ENCODE measurements around the gene MYCN.

- TF ChIP-seq CTCF (IDR thresholded peaks at IDR 0.05) (no peak), ATF2 (CRISPR knock-in tag; IDR thresholded peaks at IDR 0.05; ENCODE audit: borderline replicate concordance, low read depth) (no peak), ZBTB21 (CRISPR knock-in tag; IDR thresholded peaks at IDR 0.05; ENCODE audit: borderline replicate concordance) (no peak), CBFB (CRISPR knock-in tag; IDR thresholded peaks at IDR 0.05; ENCODE audit: low read depth) (no peak), ZNF121 (CRISPR knock-in tag; IDR thresholded peaks at IDR 0.05) (no peak), ETV6 (CRISPR knock-in tag; IDR thresholded peaks at IDR 0.05) (no peak), SP1 (CRISPR knock-in tag; conservative IDR thresholded peaks at IDR 0.05) (no peak), CREM (CRISPR knock-in tag; IDR thresholded peaks at IDR 0.05) (no peak), SMAD4 (CRISPR knock-in tag; IDR thresholded peaks at IDR 0.05) (no peak), E2F1 (CRISPR knock-in tag; IDR thresholded peaks at IDR 0.05) (no peak), JUN (CRISPR knock-in tag; IDR thresholded peaks at IDR 0.05) (no peak), RELA (CRISPR knock-in tag; IDR thresholded peaks at IDR 0.05; ENCODE audit: borderline replicate concordance) (no peak)
These were observed 34.9 kb downstream of the MYCN start for GRCh38 chr2:15975261-15975600.

Measured in WTC11 (cell line).